OCI-LY7 (cell line): ENCODE results near the gene TTC38.

Experiments
- EZH2phosphoT487 ChIP-seq: fragments of 200-600 bp; sonication (generic); IDR thresholded peaks from 2 replicates; pipeline ENCODE4 v1.6.1; 2018; ENCODE audit warnings: low read depth, borderline replicate concordance, mild to moderate bottlenecking, mixed run types, antibody characterized with exemption, low read length, moderate library complexity, mixed read lengths
- TF ChIP-seq, protein P1 (sequence below): fragments of 200-600 bp; sonication (generic); conservative IDR thresholded peaks from 2 replicates; pipeline ENCODE4 v1.5.1; 2014; ENCODE audit warnings: mild to moderate bottlenecking, antibody characterized with exemption, low read length, moderate library complexity, mixed read lengths

DNA sequence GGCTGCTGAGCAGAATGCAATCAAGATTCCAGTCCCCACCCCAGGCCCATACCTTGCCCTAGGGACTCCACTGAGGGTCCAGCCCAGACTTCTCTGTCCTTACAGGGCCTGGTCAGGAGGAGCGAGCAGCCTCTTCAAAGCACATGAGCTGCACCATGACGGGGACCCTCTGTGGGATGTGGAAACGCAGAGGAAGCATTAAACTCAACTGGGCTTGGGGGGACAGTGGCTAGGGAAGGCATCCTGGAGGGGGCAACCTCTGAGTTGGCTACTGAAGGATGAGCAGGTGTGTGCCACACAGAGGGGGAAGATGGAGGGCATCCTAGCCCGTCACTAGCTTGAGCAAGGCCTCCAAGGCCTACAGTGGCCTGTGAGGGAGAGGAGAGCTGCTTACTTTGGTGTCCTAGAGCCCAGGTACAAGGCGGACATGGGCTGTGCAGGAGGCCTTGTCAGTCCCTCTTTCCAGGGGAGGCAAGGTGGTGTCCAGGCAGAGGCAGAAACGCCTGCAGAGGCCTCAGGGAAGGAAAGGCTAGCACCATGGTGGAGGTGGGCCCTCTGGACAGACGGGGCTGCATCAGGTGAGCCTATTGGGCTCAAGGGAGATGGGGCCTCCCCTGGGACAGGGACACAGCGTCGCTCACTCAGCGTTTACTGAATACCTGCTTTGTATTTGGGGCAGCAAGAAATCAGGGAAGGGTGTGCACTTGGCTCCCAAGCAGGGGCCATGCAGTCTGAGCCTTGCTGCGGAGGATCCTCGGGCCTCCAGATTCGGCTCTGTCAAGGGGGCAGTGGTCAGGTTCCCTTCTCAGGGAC, 14.3 kb downstream of the TTC38 start:
- TF ChIP-seq, protein P1, sequence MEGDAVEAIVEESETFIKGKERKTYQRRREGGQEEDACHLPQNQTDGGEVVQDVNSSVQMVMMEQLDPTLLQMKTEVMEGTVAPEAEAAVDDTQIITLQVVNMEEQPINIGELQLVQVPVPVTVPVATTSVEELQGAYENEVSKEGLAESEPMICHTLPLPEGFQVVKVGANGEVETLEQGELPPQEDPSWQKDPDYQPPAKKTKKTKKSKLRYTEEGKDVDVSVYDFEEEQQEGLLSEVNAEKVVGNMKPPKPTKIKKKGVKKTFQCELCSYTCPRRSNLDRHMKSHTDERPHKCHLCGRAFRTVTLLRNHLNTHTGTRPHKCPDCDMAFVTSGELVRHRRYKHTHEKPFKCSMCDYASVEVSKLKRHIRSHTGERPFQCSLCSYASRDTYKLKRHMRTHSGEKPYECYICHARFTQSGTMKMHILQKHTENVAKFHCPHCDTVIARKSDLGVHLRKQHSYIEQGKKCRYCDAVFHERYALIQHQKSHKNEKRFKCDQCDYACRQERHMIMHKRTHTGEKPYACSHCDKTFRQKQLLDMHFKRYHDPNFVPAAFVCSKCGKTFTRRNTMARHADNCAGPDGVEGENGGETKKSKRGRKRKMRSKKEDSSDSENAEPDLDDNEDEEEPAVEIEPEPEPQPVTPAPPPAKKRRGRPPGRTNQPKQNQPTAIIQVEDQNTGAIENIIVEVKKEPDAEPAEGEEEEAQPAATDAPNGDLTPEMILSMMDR, result no peak
- no peak for TF ChIP-seq EZH2phosphoT487
